Heart left ventricle (tissue), 16 donors: ENCODE results near the gene LMOD3. TPM values are rescaled to one million over a fixed set of nuclear protein-coding genes. Genes with fewer than 3 reads are reported as not detected.

ENCODE experiments used
- ATAC-seq, 4 donors: fragments of 200-7000 bp; cut with Tn5 transposase; one replicate each; pipeline ENCODE4 v1.9.1; 2020 to 2022; ENCODE audit warnings: moderate library complexity in 4 of 4, mild to moderate bottlenecking in 3 of 4, moderate number of reproducible peaks in 1 of 4
- DNase-seq, 5 donors: peaks; one replicate each; pipeline ENCODE4 v3.0.0-alpha.2; 2020
- H3K27ac ChIP-seq, 12 donors: fragments of 200-600 bp; sonication (generic) in 4 of 12; one replicate each; pipeline versions ENCODE4 v1.5.0 to v1.8.0; 2016 to 2022; ENCODE audit warnings: mild to moderate bottlenecking in 2 of 12
- H3K27me3 ChIP-seq, 9 donors: fragments of 200-600 bp; sonication (generic) in 2 of 9; one replicate each; pipeline versions ENCODE4 v1.5.1 to v1.8.0; 2016 to 2022; ENCODE audit warnings: mild to moderate bottlenecking in 3 of 9
- H3K36me3 ChIP-seq, 9 donors: fragments of 200-600 bp; sonication (generic) in 2 of 9; one replicate each; pipeline versions ENCODE4 v1.5.0 to v1.8.0; 2018 to 2022; ENCODE audit warnings: mild to moderate bottlenecking in 2 of 9
- H3K4me1 ChIP-seq, 12 donors: fragments of 200-600 bp; sonication (generic) in 4 of 12; one replicate each; pipeline versions ENCODE4 v1.5.0 to v1.8.0; 2016 to 2022; ENCODE audit warnings: mild to moderate bottlenecking in 3 of 12
- H3K4me3 ChIP-seq, 12 donors: fragments of 200-600 bp; sonication (generic) in 4 of 12; one replicate each; pipeline versions ENCODE4 v1.5.0 to v1.8.0; 2017 to 2022; ENCODE audit warnings: mild to moderate bottlenecking in 9 of 12, moderate library complexity in 4 of 12
- H3K9me3 ChIP-seq, 12 donors: fragments of 200-600 bp; sonication (generic) in 4 of 12; one replicate each; pipeline versions ENCODE4 v1.5.0 to v1.8.0; 2016 to 2022; ENCODE audit warnings: mild to moderate bottlenecking in 1 of 12
- POLR2A ChIP-seq, 2 donors: fragments of 450-650 bp; IDR thresholded peaks; one replicate each; pipeline ENCODE4 v1.6.1; 2017; ENCODE audit warnings: antibody characterized with exemption in 2 of 2, mild to moderate bottlenecking in 2 of 2, moderate library complexity in 2 of 2
- WGBS, 4 donors: extraction: QIAGEN DNeasy Blood & Tissue Kit in 2 of 4; methylation state at CpG; one replicate each; pipeline versions ENCODE4 v1.1.5 to v1.1.7; 2013 to 2018; 5-methylcytosine and 5-hydroxymethylcytosine counted together
- intact Hi-C, 10 donors: fragments of 100-400 bp; cut with DNase I; formaldehyde crosslinking; loops; one replicate each; pipeline versions ENCODE4 v1.11.1 to v1.14.2; 2022
- polyA plus RNA-seq, 2 donors: library from polyadenylated mRNA; stranded (reverse); fragments of 200-250 nt; gene quantifications; one replicate each; pipeline ENCODE4 v1.2.3, GENCODE V29; 2013
- total RNA-seq, 9 donors: library from RNA; depleted of rRNA in 2 of 9; stranded (reverse); fragments of >200 nt in 2 of 9; fragmentation: NEBNext Ultra II Directional in 3 of 9; extraction: Animal tissue kit (Norgen Biotek cat#: 25700) in 3 of 9; gene quantifications; one replicate each; pipeline versions ENCODE4 v1.1.0 to v1.2.4, GENCODE V29; 2016 to 2023
- TF ChIP-seq, protein P1 (sequence below), 12 donors: fragments of 200-600 bp; sonication (generic) in 4 of 12; IDR thresholded peaks; one replicate each; pipeline versions ENCODE4 v1.5.0 to v1.8.0; 2018 to 2022; ENCODE audit warnings: antibody characterized with exemption in 12 of 12, mild to moderate bottlenecking in 5 of 12
- donor health status: ischemic (EF 13 %, LVEDD 7.1; RV severe dilation, severe dysfunction).
- donor health status: healthy with polysubstance abuse.
- donor health status: DM: no; HTN: yes; CAD: no.
- donor health status: DM: no; HTN: no; CAD: no.
- donor health status: ischemic (EF 25% LVEDD 6.9; RV normal size, moderate dysfunction).
- donor health status: ischemic (EF 25% LVEDD 5.7; RV mildly dilated, moderate dysfunction).
- donor health status: healthy.
- donor health status: DM: yes; HTN: yes; CAD: no.
- donor health status: ischemic (EF 35%, LVEDD 5.7; RV mildly dilated, moderate dysfunction).
- donor health status: nonischemic (EF 11% LVEDD 7.7; RV severe dilation, severe dysfunction).
- donor health status: DM: yes; HTN: yes; CAD: no.
- donor health status: PGD.
- donor health status: ischemic (EF 29% LVEDD 5.4; RV normal size, mild dysfunction).
- donor health status: nonischemic (EF 23%, LVEDD 6.1; RV moderate dilation, normal function).

Gene LMOD3
- total and polyA plus RNA-seq, 11 donors, result 38.6 to 233 (median 128) TPM

DNA sequence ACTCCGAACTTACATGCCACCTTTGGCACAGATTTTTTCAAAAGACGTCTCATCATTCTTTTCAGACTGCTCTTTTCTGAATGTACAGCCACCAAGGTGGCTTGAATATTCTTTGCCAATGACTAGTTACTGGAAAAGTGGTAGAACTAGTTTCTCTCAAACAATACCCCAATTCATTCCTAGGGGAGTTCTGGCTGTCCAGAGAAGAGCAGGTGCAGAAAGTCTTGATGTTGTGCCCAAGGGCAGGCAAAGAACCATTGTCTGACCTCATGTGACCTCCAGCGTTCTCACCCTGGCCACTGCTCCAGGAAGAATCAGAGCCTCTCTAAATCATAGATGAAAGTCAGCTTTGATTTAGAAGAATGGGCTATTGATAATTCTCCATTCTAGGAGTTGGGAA is 5.5 kb downstream of the LMOD3 start:
- Histone ChIP-seq H3K9me3 (no peaks in the 10 kb centered on the region), H3K27me3 (no peaks in the 10 kb centered on the region), H3K4me3 (peak overlapping the region in 9 of 12 donors; percentile 11 to 45 (median 27)), H3K36me3 (peaks cover 0 to 7% (median 0%) of the 10 kb centered on the region in 9 donors), H3K27ac (peak overlapping the region in 11 of 12 donors; percentile 32 to 92 (median 71)), H3K4me1 (peaks cover 0 to 37% (median 13%) of the 10 kb centered on the region in 12 donors)
- TF ChIP-seq, protein P1, sequence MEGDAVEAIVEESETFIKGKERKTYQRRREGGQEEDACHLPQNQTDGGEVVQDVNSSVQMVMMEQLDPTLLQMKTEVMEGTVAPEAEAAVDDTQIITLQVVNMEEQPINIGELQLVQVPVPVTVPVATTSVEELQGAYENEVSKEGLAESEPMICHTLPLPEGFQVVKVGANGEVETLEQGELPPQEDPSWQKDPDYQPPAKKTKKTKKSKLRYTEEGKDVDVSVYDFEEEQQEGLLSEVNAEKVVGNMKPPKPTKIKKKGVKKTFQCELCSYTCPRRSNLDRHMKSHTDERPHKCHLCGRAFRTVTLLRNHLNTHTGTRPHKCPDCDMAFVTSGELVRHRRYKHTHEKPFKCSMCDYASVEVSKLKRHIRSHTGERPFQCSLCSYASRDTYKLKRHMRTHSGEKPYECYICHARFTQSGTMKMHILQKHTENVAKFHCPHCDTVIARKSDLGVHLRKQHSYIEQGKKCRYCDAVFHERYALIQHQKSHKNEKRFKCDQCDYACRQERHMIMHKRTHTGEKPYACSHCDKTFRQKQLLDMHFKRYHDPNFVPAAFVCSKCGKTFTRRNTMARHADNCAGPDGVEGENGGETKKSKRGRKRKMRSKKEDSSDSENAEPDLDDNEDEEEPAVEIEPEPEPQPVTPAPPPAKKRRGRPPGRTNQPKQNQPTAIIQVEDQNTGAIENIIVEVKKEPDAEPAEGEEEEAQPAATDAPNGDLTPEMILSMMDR (IDR thresholded peaks at IDR 0.05), result no peak
- TF ChIP-seq POLR2A (IDR thresholded peaks at IDR 0.05), result no peak
- no peak for DNase-seq
- ATAC-seq, result peak in 2 of 4 donors; percentile 31 to 40
- intact Hi-C loops, result loop anchor here in 1 of 10 donors (2.0 kb wide), 1 partner anchor 32 kb away; the partner anchor contains the start of gene ARL6IP5
- WGBS, 4 donors, result 36 to 51% (median 42%) methylated on average over 3 of the region's 3 CpGs

DNA sequence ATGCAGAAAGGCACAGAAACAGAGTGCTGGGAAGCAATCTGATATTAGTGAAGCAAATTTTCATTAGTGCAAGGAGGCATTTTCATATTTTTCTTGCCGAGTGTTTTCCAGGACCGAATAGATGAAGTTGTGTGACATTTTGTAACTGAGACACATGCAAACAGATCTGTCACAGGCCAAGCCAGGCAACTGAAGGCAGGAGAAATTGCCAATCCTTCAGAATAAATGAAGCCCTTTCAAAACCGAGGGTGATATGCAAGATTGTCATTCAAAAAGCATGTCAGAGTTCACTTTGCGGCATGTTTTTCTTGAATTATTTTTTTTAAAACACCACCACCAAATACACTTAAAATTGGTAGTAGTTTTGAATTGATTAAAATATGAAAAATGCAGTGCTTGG is 6.2 kb downstream of the LMOD3 start:
- Histone ChIP-seq H3K4me3 (peak overlapping the region in 10 of 12 donors; percentile 6 to 45 (median 26)), H3K9me3 (no peaks in the 10 kb centered on the region), H3K27me3 (no peaks in the 10 kb centered on the region), H3K4me1 (peaks cover 0 to 37% (median 13%) of the 10 kb centered on the region in 12 donors), H3K36me3 (peaks cover 0 to 7% (median 0%) of the 10 kb centered on the region in 9 donors), H3K27ac (peak overlapping the region; percentile 32 to 92 (median 68))
- DNase-seq (no peak), ATAC-seq (no peak)
- intact Hi-C loops, result loop anchor here in 1 of 10 donors (2.0 kb wide), 1 partner anchor 31 kb away; the partner anchor contains the start of gene ARL6IP5
- WGBS, 4 donors, result 46 to 55% (median 52%) methylated on average over 4 of the region's 4 CpGs
- TF ChIP-seq, protein P1 (IDR thresholded peaks at IDR 0.05), result no peak
- no peak for TF ChIP-seq POLR2A (IDR thresholded peaks at IDR 0.05)

DNA sequence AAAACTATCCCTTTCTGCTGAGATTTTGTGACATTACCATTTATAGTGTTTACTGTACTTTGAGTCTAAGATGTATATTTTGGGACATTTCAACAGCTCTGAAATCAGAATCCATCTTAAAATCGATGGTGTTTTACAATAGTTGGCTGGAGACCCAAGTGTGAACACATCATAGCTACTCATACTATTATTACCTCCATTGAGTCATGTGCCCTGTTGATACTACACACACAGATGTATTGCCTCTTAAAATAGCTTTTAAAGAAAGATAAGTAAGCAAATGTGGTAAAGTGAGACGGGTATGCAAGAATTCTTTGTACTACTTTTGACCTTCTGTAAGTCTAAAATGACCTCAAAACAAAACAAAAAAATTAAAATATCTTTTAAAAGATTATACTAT is 6.7 kb downstream of the LMOD3 start:
- H3K36me3 ChIP-seq, result peaks cover 0 to 7% (median 0%) of the 10 kb centered on the region in 9 donors
- 33 to 46% (median 41%) methylated on average over 2 of the region's 2 CpGs for WGBS, 4 donors
- peak overlapping the region in 9 of 12 donors; percentile 11 to 45 (median 27) for H3K4me3 ChIP-seq
- intact Hi-C loops, result loop anchor here in 1 of 10 donors (2.0 kb wide), 1 partner anchor 31 kb away; the partner anchor contains the start of gene ARL6IP5
- TF ChIP-seq POLR2A (IDR thresholded peaks at IDR 0.05), result no peak
- TF ChIP-seq, protein P1 (IDR thresholded peaks at IDR 0.05), result no peak
- no peaks in the 10 kb centered on the region for H3K9me3 ChIP-seq
- ATAC-seq (peak; percentile 76 to 86 (median 80)), DNase-seq (no peak)
- H3K27me3 ChIP-seq, result no peaks in the 10 kb centered on the region
- H3K4me1 ChIP-seq, result peaks cover 0 to 37% (median 13%) of the 10 kb centered on the region in 12 donors
- peak overlapping the region; percentile 14 to 92 (median 70) for H3K27ac ChIP-seq

DNA sequence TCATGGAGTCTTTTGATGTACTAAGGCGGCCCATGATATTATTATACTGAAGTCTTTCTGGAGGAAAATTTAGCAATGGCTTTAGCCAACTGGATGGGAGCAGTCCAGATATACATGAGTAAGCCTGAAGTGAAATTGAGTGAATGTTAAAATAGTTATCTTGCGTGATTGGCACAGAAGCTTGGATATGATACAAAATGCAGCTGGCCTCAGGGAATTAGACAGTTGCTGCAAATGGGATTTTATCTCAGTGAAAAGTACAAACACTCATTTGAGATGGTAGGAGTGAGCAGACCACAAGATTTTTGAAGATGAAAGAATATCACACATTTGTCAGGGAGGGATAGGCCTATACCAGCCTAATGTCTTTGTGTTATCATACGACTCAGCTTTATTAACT is 8.9 kb downstream of the LMOD3 start:
- intact Hi-C loops, result no loop called here
- Histone ChIP-seq H3K36me3 (peaks cover 0 to 4% (median 0%) of the 10 kb centered on the region in 9 donors), H3K27me3 (no peaks in the 10 kb centered on the region), H3K9me3 (no peaks in the 10 kb centered on the region), H3K4me3 (no peak overlapping the region), H3K27ac (peak overlapping the region in 10 of 12 donors; percentile 3 to 92 (median 67)), H3K4me1 (peaks cover 0 to 45% (median 15%) of the 10 kb centered on the region in 12 donors)
- ATAC-seq (peak; percentile 1 to 45 (median 20)), DNase-seq (no peak)
- no peak for TF ChIP-seq POLR2A (IDR thresholded peaks at IDR 0.05)
- TF ChIP-seq, protein P1 (IDR thresholded peaks at IDR 0.05), result no peak
- 36 to 51% (median 45%) methylated on average over 3 of the region's 3 CpGs for WGBS, 4 donors
